Neural cell (in vitro differentiated cells): ENCODE results near the gene BCL7B. TPM values are rescaled to one million over a fixed set of nuclear protein-coding genes. Genes with fewer than 3 reads are reported as not detected.

Experiments
- H2AFZ ChIP-seq: fragments of 200-600, 300-800 bp; sonication (generic), shearing (Covaris generic); 2 replicates; pipeline ENCODE4 v1.6.0; 2014; ENCODE audit warnings: low read depth, mild to moderate bottlenecking, antibody characterized with exemption, low read length, moderate library complexity
- H3F3A ChIP-seq: fragments of 200-600 bp; shearing (Covaris generic); 2 replicates; pipeline ENCODE4 v1.6.1; 2016; ENCODE audit warnings: mild to moderate bottlenecking, moderate library complexity, mixed read lengths, antibody characterized with exemption, low read length; ENCODE audit not compliant: insufficient read depth, poor library complexity, severe bottlenecking
- H3K27ac ChIP-seq: fragments of 200-600, 300-800 bp; sonication (generic), shearing (Covaris generic); 2 replicates; pipeline ENCODE4 v1.5.1; 2014; ENCODE audit warnings: mild to moderate bottlenecking, low read length, moderate library complexity
- H3K27me3 ChIP-seq: fragments of 300-800, 200-600 bp; sonication (generic), shearing (Covaris generic); 2 replicates; pipeline ENCODE4 v1.6.0; 2014; ENCODE audit warnings: mild to moderate bottlenecking, low read depth, low read length, moderate library complexity; ENCODE audit not compliant: insufficient read depth
- H3K36me3 ChIP-seq: fragments of 300-800, 200-600 bp; sonication (generic), shearing (Covaris generic); 2 replicates; pipeline ENCODE4 v1.5.1; 2014; ENCODE audit warnings: mild to moderate bottlenecking, antibody characterized with exemption, low read length, moderate library complexity; ENCODE audit not compliant: insufficient read depth
- H3K4me2 ChIP-seq: fragments of 300-800, 200-600 bp; sonication (generic), shearing (Covaris generic); 2 replicates; pipeline ENCODE4 v1.6.0; 2014; ENCODE audit warnings: mild to moderate bottlenecking, low read length
- H3K4me3 ChIP-seq: fragments of 300-800, 200-600 bp; sonication (generic), shearing (Covaris generic); 2 replicates; pipeline ENCODE4 v1.5.1; 2014; ENCODE audit warnings: mild to moderate bottlenecking, low read length, moderate library complexity
- H3K79me2 ChIP-seq: fragments of 200-600 bp; shearing (Covaris generic); replicated peaks from 2 replicates; pipeline ENCODE4 v1.6.0; 2014; ENCODE audit warnings: mild to moderate bottlenecking, low read length, moderate library complexity; ENCODE audit not compliant: insufficient read depth
- H3K9ac ChIP-seq: fragments of 300-800, 200-600 bp; sonication (generic), shearing (Covaris generic); 2 replicates; pipeline ENCODE4 v1.6.1; 2016; ENCODE audit warnings: mild to moderate bottlenecking, low read length, mixed read lengths
- H3K9me2 ChIP-seq: fragments of 200-600 bp; shearing (Covaris generic); 2 replicates; pipeline ENCODE4 v1.6.1; 2016; ENCODE audit warnings: mild to moderate bottlenecking, low read length, mixed read lengths; ENCODE audit not compliant: insufficient read depth
- H3K9me3 ChIP-seq: fragments of 200-600, 300-800 bp; sonication (generic), shearing (Covaris generic); 2 replicates; pipeline ENCODE4 v1.6.1; 2016; ENCODE audit warnings: mild to moderate bottlenecking, mixed run types, low read length, moderate library complexity, mixed read lengths
- H4K20me1 ChIP-seq: fragments of 200-600 bp; shearing (Covaris generic); 2 replicates; pipeline ENCODE4 v1.6.1; 2016; ENCODE audit warnings: mild to moderate bottlenecking, mixed run types; ENCODE audit not compliant: insufficient read depth
- CTCF ChIP-seq: fragments of 450-650 bp; IDR thresholded peaks from 2 replicates; pipeline ENCODE4 v1.5.1; 2014; ENCODE audit warnings: antibody characterized with exemption, mild to moderate bottlenecking, moderate library complexity; ENCODE audit not compliant: poor library complexity, severe bottlenecking
- EP300 ChIP-seq: fragments of 450-650 bp; conservative IDR thresholded peaks from 2 replicates; pipeline ENCODE4 v1.6.1; 2014; ENCODE audit warnings: antibody characterized with exemption, mild to moderate bottlenecking, moderate library complexity; ENCODE audit not compliant: poor library complexity, severe bottlenecking
- EZH2 ChIP-seq: fragments of 200-600, 300-800 bp; shearing (Covaris generic), sonication (generic); IDR thresholded peaks from 2 replicates; pipeline ENCODE4 v1.6.1; 2014; ENCODE audit warnings: antibody characterized with exemption, low read length, borderline replicate concordance, mild to moderate bottlenecking; ENCODE audit not compliant: insufficient read depth, poor library complexity, severe bottlenecking
- MXI1 ChIP-seq: fragments of 450-650 bp; conservative IDR thresholded peaks from 2 replicates; pipeline ENCODE4 v1.6.1; 2014; ENCODE audit warnings: antibody characterized with exemption, mild to moderate bottlenecking; ENCODE audit not compliant: poor library complexity, severe bottlenecking
- POLR2AphosphoS5 ChIP-seq: IDR thresholded peaks from 2 replicates; pipeline ENCODE4 v1.6.1; 2012
- RAD21 ChIP-seq: fragments of 450-650 bp; conservative IDR thresholded peaks from 2 replicates; pipeline ENCODE4 v1.6.1; 2014; ENCODE audit warnings: antibody characterized with exemption, mild to moderate bottlenecking, moderate library complexity
- REST ChIP-seq: IDR thresholded peaks from 2 replicates; pipeline ENCODE4 v1.6.1; 2012; ENCODE audit warnings: borderline replicate concordance
- SMC3 ChIP-seq: fragments of 450-650 bp; conservative IDR thresholded peaks from 2 replicates; pipeline ENCODE4 v1.6.1; 2014; ENCODE audit warnings: antibody characterized with exemption, mild to moderate bottlenecking, moderate library complexity; ENCODE audit not compliant: poor library complexity
- TAF1 ChIP-seq: IDR thresholded peaks from 2 replicates; pipeline ENCODE4 v1.6.1; 2012; ENCODE audit warnings: low read depth
- polyA plus RNA-seq: library from polyadenylated mRNA; depleted of rRNA; stranded (reverse); fragments of >200 nt; gene quantifications from 2 replicates; pipeline ENCODE4 v1.2.3, GENCODE V29; 2014

The BCL7B gene
- polyA plus RNA-seq, 1 donor from 2014 or later, result 23.6 TPM

GRCh38 chr7:73517241-73517995 is 40.1 kb downstream of the BCL7B start:
- no peaks in the 10 kb centered on the region for H3K36me3 ChIP-seq
- H3K9me2 ChIP-seq, result no peaks in the 10 kb centered on the region
- peaks cover 4% of the 10 kb centered on the region for H4K20me1 ChIP-seq
- H3K79me2 ChIP-seq, result peaks cover 87% of the 10 kb centered on the region
- no peak overlapping the region for H3K27ac ChIP-seq
- H3K4me3 ChIP-seq, result no peak overlapping the region
- H3F3A ChIP-seq, result no peaks in the 10 kb centered on the region
- H3K9ac ChIP-seq, result no peak overlapping the region
- H2AFZ ChIP-seq, result no peak overlapping the region
- H3K27me3 ChIP-seq, result no peaks in the 10 kb centered on the region
- no peaks in the 10 kb centered on the region for H3K9me3 ChIP-seq
- TF ChIP-seq EZH2 (no peak), POLR2AphosphoS5 (no peak), MXI1 (no peak), REST (no peak)
- H3K4me2 ChIP-seq, result no peak overlapping the region

GRCh38 chr7:73515178-73515577 is 42.3 kb downstream of the BCL7B start:
- Histone ChIP-seq H3K9ac (no peak overlapping the region), H4K20me1 (peaks cover 4% of the 10 kb centered on the region), H3K4me3 (no peak overlapping the region), H3K27me3 (no peaks in the 10 kb centered on the region), H3K9me3 (no peaks in the 10 kb centered on the region), H2AFZ (no peak overlapping the region), H3F3A (no peaks in the 10 kb centered on the region), H3K27ac (no peak overlapping the region), H3K36me3 (no peaks in the 10 kb centered on the region), H3K79me2 (peaks cover 95% of the 10 kb centered on the region), H3K4me2 (no peak overlapping the region), H3K9me2 (no peaks in the 10 kb centered on the region)
- TF ChIP-seq EP300 (no peak), RAD21 (no peak), POLR2AphosphoS5 (no peak), CTCF (no peak), EZH2 (no peak), REST (no peak), SMC3 (no peak), MXI1 (no peak), TAF1 (no peak)
